RWPE1 (cell line): Measurements from ENCODE around the gene LACTB.

Experiments
- CTCF ChIA-PET: fragments of 350-600 bp; sonication (Branson Sonifier 250); formaldehyde crosslinking; extraction: SDS; loops from one replicate; lab custom pipeline; 2021; lab: Yijun Ruan, JAX
- POLR2A ChIA-PET: fragments of 400-600 bp; formaldehyde crosslinking; extraction: SDS; loops from one replicate; lab custom pipeline; 2020; ENCODE audit warnings: antibody characterized with exemption; ENCODE audit not compliant: low non-redundant PET; lab: Yijun Ruan, JAX
- DNase-seq: peaks from one replicate; pipeline ENCODE4 v3.0.0; 2012; ENCODE audit warnings: low spot score
- H3K27ac ChIP-seq: fragments of 450-650 bp; 2 replicates; pipeline ENCODE4 v1.5.1; 2017
- TF ChIP-seq, protein P1 (sequence below): fragments of 450-650 bp; conservative IDR thresholded peaks from 2 replicates; pipeline ENCODE4 v1.5.1; 2017; ENCODE audit warnings: low read depth, mild to moderate bottlenecking

Gene LACTB

DNA sequence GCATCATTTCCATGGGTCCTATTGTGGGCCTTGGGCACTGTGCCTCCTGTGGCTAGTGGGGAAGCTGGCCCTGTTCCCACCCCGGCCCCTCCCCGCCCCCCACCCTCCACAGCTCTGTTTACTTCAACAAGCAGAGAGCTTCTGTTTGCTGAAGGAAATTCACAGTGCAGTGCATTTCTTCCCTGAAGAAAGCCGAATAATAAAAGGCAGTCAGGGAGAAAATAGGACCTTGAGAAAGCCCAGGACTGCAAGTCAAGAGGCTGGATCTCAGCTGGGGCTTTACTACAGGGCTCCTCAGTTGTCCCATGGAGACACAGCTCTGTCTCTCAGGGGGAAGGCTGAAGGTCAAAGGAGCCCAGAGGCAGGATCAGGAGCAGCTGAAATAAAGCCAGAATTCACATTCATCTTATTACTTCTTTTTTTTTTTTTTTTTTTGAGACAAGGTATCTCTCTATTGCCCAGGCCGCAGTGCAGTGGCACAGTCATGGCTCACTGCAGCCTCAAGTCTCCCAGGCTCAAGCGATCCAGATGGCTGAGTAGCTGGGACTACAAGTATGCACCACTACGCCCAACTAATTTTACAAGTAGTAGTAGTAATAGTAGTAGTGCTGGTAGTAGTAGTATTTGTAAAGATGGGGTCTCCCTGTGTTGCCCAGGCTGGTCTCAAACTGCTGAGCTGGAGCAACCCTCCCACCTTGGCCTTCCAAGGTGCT, 33.0 kb upstream of the LACTB start:
- ChIA-PET POLR2A (interaction anchor here (0.6 kb wide), 1 partner anchor 697 kb away, joined by 3 read pairs; no protein-coding TSS in a partner anchor), CTCF (interaction anchor here (0.7 kb wide), 1 partner anchor 241 kb away, joined by 3 read pairs; no protein-coding TSS in a partner anchor)
- H3K27ac ChIP-seq = no peak overlapping the region
- TF ChIP-seq, protein P1, sequence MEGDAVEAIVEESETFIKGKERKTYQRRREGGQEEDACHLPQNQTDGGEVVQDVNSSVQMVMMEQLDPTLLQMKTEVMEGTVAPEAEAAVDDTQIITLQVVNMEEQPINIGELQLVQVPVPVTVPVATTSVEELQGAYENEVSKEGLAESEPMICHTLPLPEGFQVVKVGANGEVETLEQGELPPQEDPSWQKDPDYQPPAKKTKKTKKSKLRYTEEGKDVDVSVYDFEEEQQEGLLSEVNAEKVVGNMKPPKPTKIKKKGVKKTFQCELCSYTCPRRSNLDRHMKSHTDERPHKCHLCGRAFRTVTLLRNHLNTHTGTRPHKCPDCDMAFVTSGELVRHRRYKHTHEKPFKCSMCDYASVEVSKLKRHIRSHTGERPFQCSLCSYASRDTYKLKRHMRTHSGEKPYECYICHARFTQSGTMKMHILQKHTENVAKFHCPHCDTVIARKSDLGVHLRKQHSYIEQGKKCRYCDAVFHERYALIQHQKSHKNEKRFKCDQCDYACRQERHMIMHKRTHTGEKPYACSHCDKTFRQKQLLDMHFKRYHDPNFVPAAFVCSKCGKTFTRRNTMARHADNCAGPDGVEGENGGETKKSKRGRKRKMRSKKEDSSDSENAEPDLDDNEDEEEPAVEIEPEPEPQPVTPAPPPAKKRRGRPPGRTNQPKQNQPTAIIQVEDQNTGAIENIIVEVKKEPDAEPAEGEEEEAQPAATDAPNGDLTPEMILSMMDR = no peak
- no peak for DNase-seq

DNA sequence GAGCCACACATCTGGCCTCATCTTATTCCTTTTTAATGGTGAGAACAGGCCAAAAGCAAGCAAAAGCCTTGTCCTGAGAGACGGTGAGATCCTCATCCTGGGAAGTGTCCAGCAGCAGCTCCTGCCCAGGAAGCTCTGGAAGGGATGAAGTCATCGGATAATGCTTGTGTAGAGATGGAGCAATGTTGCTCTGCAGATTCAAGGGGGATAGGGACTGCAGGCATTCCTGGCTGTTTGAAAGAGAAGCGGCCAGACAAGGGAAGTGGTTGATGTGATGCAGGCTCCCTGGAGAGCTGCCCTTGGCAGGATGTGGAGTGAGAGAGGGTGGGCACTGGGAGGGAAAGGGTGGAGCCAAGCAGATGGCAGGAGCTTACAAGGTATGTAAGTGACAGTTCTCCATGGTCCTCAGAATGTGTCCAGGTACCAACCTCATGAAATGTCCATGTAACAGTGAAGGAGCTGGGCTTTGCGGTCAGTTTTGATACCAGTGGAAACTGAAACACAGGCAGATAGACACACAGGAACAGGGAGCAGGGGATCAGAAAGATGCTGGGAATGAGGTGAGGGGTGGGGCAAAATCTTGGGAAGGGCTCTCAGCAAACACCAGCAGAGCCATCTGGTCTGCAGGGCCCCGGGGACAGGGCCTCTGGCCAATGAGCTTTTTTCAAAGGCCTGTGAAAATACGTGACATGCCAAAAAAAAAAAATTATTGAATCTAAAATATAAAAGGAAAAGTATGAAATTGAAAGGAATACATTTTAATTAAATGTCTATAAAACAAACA, 32.2 kb upstream of the LACTB start:
- POLR2A ChIA-PET = no interaction called here
- H3K27ac ChIP-seq = no peak overlapping the region
- TF ChIP-seq, protein P1 = no peak
- CTCF ChIA-PET = interaction anchor here (0.6 to 1.1 kb wide), 3 partner anchors 242 to 1161 kb away, joined by 3 to 4 read pairs (median 3); no protein-coding TSS in a partner anchor
- DNase-seq = no peak

DNA sequence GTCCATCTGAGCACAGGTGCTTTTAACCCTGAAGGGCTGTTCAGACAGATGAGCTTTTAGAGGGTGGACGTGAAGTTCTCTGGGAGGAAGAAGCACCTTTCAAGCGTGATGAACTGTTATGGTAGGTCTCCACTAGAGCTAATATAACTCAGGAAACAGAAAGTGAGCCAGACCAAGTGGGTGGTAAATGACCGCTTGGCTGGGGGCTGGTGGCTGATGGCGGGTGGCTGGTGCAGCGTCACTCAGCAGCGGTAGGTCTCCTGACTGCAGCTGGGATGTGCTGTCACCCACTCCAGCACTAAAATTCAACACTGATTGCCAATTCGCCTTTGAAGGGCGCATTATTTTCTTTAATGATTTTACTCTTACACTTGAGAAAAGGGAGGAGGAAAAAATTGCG, 31.2 kb upstream of the LACTB start:
- TF ChIP-seq, protein P1 = no peak
- ChIA-PET POLR2A (no interaction called here), CTCF (interaction anchor here (1.1 kb wide), 1 partner anchor 308 kb away, joined by 4 read pairs; no protein-coding TSS in a partner anchor)
- no peak for DNase-seq
- H3K27ac ChIP-seq = no peak overlapping the region

DNA sequence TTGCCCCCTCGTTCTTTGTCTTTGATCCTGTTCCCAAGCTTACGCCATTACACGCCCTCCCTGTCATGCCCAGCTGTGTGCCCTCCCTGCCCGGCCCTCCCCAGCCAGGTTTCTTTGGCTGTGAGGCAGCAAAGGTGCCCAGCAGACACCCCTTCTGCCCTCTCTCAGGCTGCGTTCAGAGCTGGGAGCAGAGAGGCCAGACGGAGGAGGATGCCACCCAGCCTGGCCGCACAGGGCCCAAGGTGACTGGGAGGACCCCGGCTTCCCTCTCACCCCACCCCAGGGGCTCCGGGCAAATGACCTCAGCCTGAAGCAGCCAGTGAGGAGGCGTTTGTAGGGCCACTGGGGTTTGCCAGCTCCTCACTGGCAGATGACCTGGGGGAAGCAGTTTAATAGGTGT, 30.8 kb upstream of the LACTB start:
- H3K27ac ChIP-seq = no peak overlapping the region
- ChIA-PET POLR2A (no interaction called here), CTCF (no interaction called here)
- TF ChIP-seq, protein P1 = no peak
- DNase-seq = no peak

DNA sequence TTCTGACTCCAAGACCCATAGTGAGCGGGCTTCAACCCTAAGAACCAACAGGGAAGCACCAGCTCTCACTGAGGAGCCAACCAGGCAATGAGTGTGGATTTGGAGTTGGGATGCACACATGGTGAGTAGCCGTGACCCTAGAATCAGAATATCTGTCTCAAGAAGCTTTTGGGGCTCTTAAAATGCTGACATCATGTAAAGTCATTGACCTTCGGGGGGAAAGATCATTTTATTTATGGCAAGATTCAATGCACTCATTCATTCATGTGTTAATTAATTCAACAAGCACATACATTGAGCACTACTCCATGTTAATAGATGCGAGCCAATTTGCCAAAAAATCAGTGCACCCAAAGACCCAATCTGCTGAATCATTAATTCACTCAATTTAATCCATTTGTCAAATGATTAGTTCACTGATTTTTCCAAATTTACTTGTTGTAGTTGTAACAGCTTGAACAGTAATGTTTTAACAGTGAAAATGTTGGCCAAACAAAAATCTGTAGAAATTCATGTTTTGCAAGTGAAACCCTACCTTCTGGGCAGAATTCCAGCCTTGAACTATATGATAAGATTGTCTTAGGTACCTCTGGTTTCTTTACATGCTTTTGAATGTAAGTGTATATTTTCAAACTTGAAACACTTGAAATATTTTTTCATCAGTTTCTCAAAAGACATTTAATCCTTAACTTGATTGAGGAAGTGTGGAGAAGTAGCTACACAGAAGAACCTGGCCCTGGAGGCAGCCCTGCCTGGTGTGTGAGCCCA, 29.8 kb upstream of the LACTB start:
- H3K27ac ChIP-seq = no peak overlapping the region
- ChIA-PET POLR2A (no interaction called here), CTCF (interaction anchor here (0.9 to 1.6 kb wide), 2 partner anchors 243 to 310 kb away, joined by 4 to 6 read pairs; no protein-coding TSS in a partner anchor)
- TF ChIP-seq, protein P1 = no peak
- DNase-seq = no peak
